Measurements from ENCODE around the gene PDPR. TPM values are rescaled to one million over a fixed set of nuclear protein-coding genes. Genes with fewer than 3 reads are reported as not detected.
A peak's percentile ranks its signal among the peaks of the same experiment; 100 is the strongest.

Gene PDPR
- total and polyA plus RNA-seq, 2 of the 8 experiments (the other 6 are each of a cell fraction or from before 2014, with no cell fraction given): 40.2 to 43.1 TPM

- Histone ChIP-seq H3K9ac (replicated peaks in 1 of 4; ENCODE audit: extremely low read depth in 1 of 4, low read depth in 3 of 4, low read length in 3 of 4) (peak overlapping the region in 1 of 4 experiments; percentile 10; a peak in 1 of 7 replicates), H3K18ac (ENCODE audit: extremely low read depth, low read length) (no peak overlapping the region), H4K20me1 (replicated peaks in 1 of 2; ENCODE audit: control insufficient read depth in 1 of 2, insufficient read depth in 2 of 2, low read length in 2 of 2) (peaks cover 0 to 2% of the 10 kb centered on the region in 2 experiments), H3K9me3 (ENCODE audit: insufficient read depth in 2 of 2, low read depth in 1 of 2, low read length in 1 of 2) (no peaks in the 10 kb centered on the region), H2BK120ac (replicated peaks; ENCODE audit: low read depth, low read length) (no peak overlapping the region), H3K4me2 (ENCODE audit: insufficient read depth in 1 of 2, low read depth in 2 of 2, low read length in 2 of 2) (no peak overlapping the region), H2BK5ac (ENCODE audit: low read depth, low read length) (no peak overlapping the region), H3K36me3 (ENCODE audit: control insufficient read depth in 2 of 4, insufficient read depth in 4 of 4, low read length in 3 of 4) (peaks cover 9 to 40% (median 20%) of the 10 kb centered on the region in 4 experiments; a peak in 7 of 8 replicates), H2BK20ac (ENCODE audit: low read length) (no peak overlapping the region), H2AFZ (ENCODE audit: low read length) (no peak overlapping the region), H2BK15ac (ENCODE audit: low read length) (no peak overlapping the region), H3K23ac (ENCODE audit: insufficient read length) (no peak overlapping the region), H3K79me2 (ENCODE audit: control insufficient read depth in 1 of 2, insufficient read depth in 2 of 2, low read length in 2 of 2) (no peaks in the 10 kb centered on the region), H3K27me3 (replicated peaks in 1 of 4; ENCODE audit: control insufficient read depth in 3 of 4, extremely low read depth in 1 of 4, insufficient read depth in 3 of 4, low read length in 3 of 4) (no peaks in the 10 kb centered on the region), H4K91ac (replicated peaks; ENCODE audit: insufficient read length, low read length) (no peak overlapping the region), H3K4me3 (ENCODE audit: extremely low read depth in 1 of 4, insufficient read depth in 2 of 4, low read depth in 3 of 4, low read length in 4 of 4) (no peak overlapping the region), H4K5ac (ENCODE audit: insufficient read length, low read depth, low read length) (no peak overlapping the region), H4K8ac (ENCODE audit: extremely low read depth, insufficient read depth, low read length) (peak overlapping the region; percentile 39), H3K14ac (ENCODE audit: insufficient read length) (no peak overlapping the region), H3K27ac (ENCODE audit: low read depth, low read length) (no peak overlapping the region), H3K56ac (replicated peaks; ENCODE audit: insufficient read length, low read depth, low read length) (no peak overlapping the region), H3K23me2 (ENCODE audit: low read depth, low read length) (no peaks in the 10 kb centered on the region; the same call in 1 of the 2 replicates), H3K4me1 (replicated peaks in 1 of 4; ENCODE audit: control insufficient read depth in 3 of 4, insufficient read depth in 4 of 4, low read length in 3 of 4) (no peaks in the 10 kb centered on the region), H3K79me1 (ENCODE audit: low read depth, low read length) (no peaks in the 10 kb centered on the region), H3K4ac (replicated peaks; ENCODE audit: insufficient read length, low read depth, low read length) (no peak overlapping the region), H2AK5ac (ENCODE audit: low read depth, low read length) (no peak overlapping the region), H2BK12ac (ENCODE audit: low read depth, low read length) (no peak overlapping the region)
- WGBS, 2 experiments (ENCODE audit: extremely low coverage in 1 of 2, insufficient coverage in 1 of 2, insufficient read length in 1 of 2, insufficient replicate concordance in 2 of 2, low coverage in 1 of 2, low lambda C conversion rate in 2 of 2, missing lambda C conversion rate in 1 of 2): 93% methylated on average over 10 of the region's 10 CpGs; no CpG with 5 or more reads in 1 of the 2 experiments
- CTCF ChIA-PET (ENCODE audit: partially characterized antibody): interaction anchor here (0.6 to 2.5 kb wide), 3 partner anchors 13 to 191 kb away, joined by 3 to 10 read pairs (median 5); no protein-coding TSS in a partner anchor
- POLR2A ChIA-PET (ENCODE audit: partially characterized antibody): interaction anchor here (0.9 to 4.1 kb wide), 2 partner anchors 13 to 88 kb away, joined by 3 to 19 read pairs; partner anchors contain the start of gene EXOSC6
- no peak for FAIRE-seq
- TF ChIP-seq HDAC6 (IDR thresholded peaks at IDR 0.05; ENCODE audit: low read depth, low read length): no peak
- no peak for TF ChIP-seq SUZ12 (IDR thresholded peaks at IDR 0.05; ENCODE audit: low read length)
- no peak for TF ChIP-seq POU5F1 (IDR thresholded peaks at IDR 0.05; ENCODE audit: low read depth, low read length)
- no peak for TF ChIP-seq GABPA (IDR thresholded peaks at IDR 0.05; ENCODE audit: borderline replicate concordance, insufficient read depth, low read length)
- TF ChIP-seq SRF (IDR thresholded peaks at IDR 0.05; ENCODE audit: low read depth, low read length): no peak
- no peak for TF ChIP-seq GTF2F1 (IDR thresholded peaks at IDR 0.05; ENCODE audit: borderline replicate concordance, low read depth, low read length)
- no peak for TF ChIP-seq RAD21 (IDR thresholded peaks at IDR 0.05 in 1 of 2, conservative IDR thresholded peaks at IDR 0.05 in 1 of 2; ENCODE audit: low read depth in 2 of 2, low read length in 2 of 2)
- no peak for TF ChIP-seq RBBP5 (IDR thresholded peaks at IDR 0.05; ENCODE audit: borderline replicate concordance, low read depth, low read length)
- no peak for TF ChIP-seq EP300 (IDR thresholded peaks at IDR 0.05; ENCODE audit: borderline replicate concordance in 1 of 2, low read depth in 2 of 2, low read length in 2 of 2)
- no peak for TF ChIP-seq BCL11A (IDR thresholded peaks at IDR 0.05; ENCODE audit: low read depth in 2 of 2, low read length in 2 of 2)
- no peak for TF ChIP-seq TBP (IDR thresholded peaks at IDR 0.05; ENCODE audit: low read depth, low read length)
- TF ChIP-seq CHD1 (IDR thresholded peaks at IDR 0.05; ENCODE audit: low read depth, low read length): no peak
- no peak for DNase-seq (ENCODE audit: low read depth in 1 of 2, low spot score in 2 of 2)
Observed at GRCh38 chr16:70163596-70163995, 49.5 kb downstream of the PDPR start.
